K562 (cell line): ENCODE results near the gene KCTD16. TPM values are rescaled to one million over a fixed set of nuclear protein-coding genes. Genes with fewer than 3 reads are reported as not detected.

Experiments
- ATAC-seq: fragments of 200-7000 bp; cut with Tn5 transposase; 3 replicates; pipeline ENCODE4 v1.9.1; 2020; ENCODE audit warnings: moderate library complexity
- BruUV-seq: library from RNA; stranded (reverse); fragments of 400-500 nt; replicated peaks from 2 replicates; lab custom pipeline; 2021; lab: Mats Ljungman, UMichigan
- CTCF ChIA-PET: fragments of 300-600 bp; formaldehyde crosslinking; extraction: SDS; loops from one replicate; lab custom pipeline; 2021; ENCODE audit warnings: low intra/inter-chr PET ratio; lab: Yijun Ruan, JAX
- POLR2A ChIA-PET: fragments of 300-600, 350-650 bp; sonication (Branson Sonifier 250); formaldehyde crosslinking; extraction: SDS; loops from one replicate; lab custom pipeline; 2021; ENCODE audit warnings: antibody characterized with exemption, inconsistent platforms; lab: Yijun Ruan, JAX
- DNase-seq, 4 experiments: peaks; one replicate each; pipeline versions ENCODE4 v3.0.0 to v3.0.0-alpha.2; 2011 to 2018; ENCODE audit warnings: low spot score in 3 of 4, mixed read lengths in 3 of 4; ENCODE audit errors: extremely low read depth in 1 of 4
- FAIRE-seq: peaks from 2 replicates; lab custom pipeline; 2011; peaks lifted over from hg19 to GRCh38; lab: Jason Lieb, UNC
- H2AFZ ChIP-seq: 2 replicates; pipeline ENCODE4 v1.6.0; 2011; ENCODE audit warnings: low read depth, low read length, control low read depth, inconsistent platforms
- H3K27ac ChIP-seq: fragments of 200-600 bp; 3 replicates; pipeline ENCODE4 v1.8.0; 2011; ENCODE audit warnings: low read depth, mild to moderate bottlenecking, control low read depth, inconsistent platforms, low read length, moderate library complexity, mixed read lengths; ENCODE audit errors: extremely low read depth
- H3K27me3 ChIP-seq, 2 experiments: fragments of 300-600 bp in 1 of 2; 2 replicates in 1 of 2; 3 replicates in 1 of 2; pipeline versions ENCODE4 v1.6.0 to v1.8.0; 2011; ENCODE audit warnings: inconsistent platforms in 2 of 2, low read length in 2 of 2, mild to moderate bottlenecking in 1 of 2, mixed read lengths in 1 of 2, moderate library complexity in 1 of 2; ENCODE audit not compliant: control insufficient read depth in 2 of 2, insufficient read depth in 2 of 2
- H3K36me3 ChIP-seq: fragments of 300-600 bp; 3 replicates; pipeline ENCODE4 v1.8.0; 2011; ENCODE audit warnings: mild to moderate bottlenecking, low read length, inconsistent platforms; ENCODE audit not compliant: control insufficient read depth, insufficient read depth
- H3K4me1 ChIP-seq, 2 experiments: fragments of 200-600 bp in 1 of 2; replicated peaks in 1 of 2; 2 replicates in 1 of 2; 3 replicates in 1 of 2; pipeline versions ENCODE4 v1.5.1 to v1.8.0; 2011; ENCODE audit warnings: inconsistent platforms in 2 of 2, low read length in 2 of 2, mild to moderate bottlenecking in 1 of 2, mixed read lengths in 1 of 2, moderate library complexity in 1 of 2; ENCODE audit not compliant: control insufficient read depth in 2 of 2, insufficient read depth in 2 of 2
- H3K4me2 ChIP-seq: 2 replicates; pipeline ENCODE4 v1.6.1; 2011; ENCODE audit warnings: low read length, control low read depth, inconsistent platforms, mixed read lengths; ENCODE audit not compliant: insufficient read depth
- H3K4me3 ChIP-seq: fragments of 200-600 bp; sonication (generic), shearing (Covaris generic); 2 replicates; pipeline ENCODE4 v1.5.1; 2016; ENCODE audit warnings: control low read depth, inconsistent platforms
- H3K79me2 ChIP-seq: fragments of 200-600 bp; 3 replicates; pipeline ENCODE4 v1.8.0; 2011; ENCODE audit warnings: low read length, inconsistent platforms; ENCODE audit not compliant: control insufficient read depth, insufficient read depth
- H3K9ac ChIP-seq, 2 experiments: 2 replicates each; pipeline versions ENCODE4 v1.6.0 to v1.6.1; 2011; ENCODE audit warnings: low read depth in 2 of 2, low read length in 2 of 2, control low read depth in 1 of 2, inconsistent platforms in 1 of 2, mild to moderate bottlenecking in 1 of 2, mixed read lengths in 1 of 2; ENCODE audit not compliant: insufficient read depth in 1 of 2
- H3K9me1 ChIP-seq: one replicate; pipeline ENCODE4 v1.6.0; 2011; ENCODE audit warnings: inconsistent platforms, mild to moderate bottlenecking, low read length, moderate library complexity; ENCODE audit not compliant: control insufficient read depth, insufficient read depth
- H3K9me3 ChIP-seq: replicated peaks from 2 replicates; pipeline ENCODE4 v1.5.1; 2011; ENCODE audit warnings: low read depth, low read length, inconsistent platforms; ENCODE audit not compliant: control insufficient read depth, insufficient read depth
- H4K20me1 ChIP-seq: replicated peaks from 2 replicates; pipeline ENCODE4 v1.6.1; 2011; ENCODE audit warnings: low read length, inconsistent platforms, mixed read lengths; ENCODE audit not compliant: control insufficient read depth, insufficient read depth
- CHD2 ChIP-seq: IDR thresholded peaks from 2 replicates; pipeline ENCODE4 v1.6.1; 2011; ENCODE audit warnings: low read depth, low read length
- DACH1 ChIP-seq: fragments of 450-650 bp; IDR thresholded peaks from 2 replicates; pipeline ENCODE4 v1.6.1; 2018; ENCODE audit not compliant: partially characterized antibody
- FOXA3 ChIP-seq, 2 experiments: fragments of 450-650 bp in 1 of 2; sonication (generic) in 1 of 2; formaldehyde crosslinking; IDR thresholded peaks in 1 of 2; conservative IDR thresholded peaks in 1 of 2; 2 replicates each; pipeline versions ENCODE4 v1.4.0 to v1.8.0; 2020 to 2022; ENCODE audit warnings: mild to moderate bottlenecking in 2 of 2, missing genetic modification reagents in 1 of 2
- FOXK2 ChIP-seq, 2 experiments: fragments of 450-650 bp; IDR thresholded peaks in 1 of 2; conservative IDR thresholded peaks in 1 of 2; 2 replicates each; pipeline ENCODE4 v1.6.1; 2016; ENCODE audit warnings: low read depth in 2 of 2, mild to moderate bottlenecking in 1 of 2
- KDM1A ChIP-seq, 2 experiments: fragments of 450-650 bp; IDR thresholded peaks; 2 replicates each; pipeline ENCODE4 v1.6.1; 2016; ENCODE audit warnings: mild to moderate bottlenecking in 2 of 2
- KLF6 ChIP-seq: fragments of 250-450 bp; sonication (Bioruptor Pico); IDR thresholded peaks from 2 replicates; pipeline ENCODE4 v1.4.0; 2020; ENCODE audit warnings: mild to moderate bottlenecking, moderate library complexity, borderline replicate concordance
- PCBP1 ChIP-seq: fragments of 200-400 bp; formaldehyde crosslinking; IDR thresholded peaks from 2 replicates; pipeline ENCODE4 v1.6.1; 2018; ENCODE audit warnings: mild to moderate bottlenecking, low read depth, low read length; ENCODE audit not compliant: poor library complexity, severe bottlenecking
- PHB ChIP-seq: fragments of 250-450 bp; sonication (Bioruptor Pico); IDR thresholded peaks from 2 replicates; pipeline ENCODE4 v1.5.0; 2021
- PHF21A ChIP-seq: fragments of 450-650 bp; IDR thresholded peaks from 2 replicates; pipeline ENCODE4 v1.6.1; 2017; ENCODE audit warnings: low read depth, borderline replicate concordance
- POLR2AphosphoS5 ChIP-seq: IDR thresholded peaks from 2 replicates; pipeline ENCODE4 v1.6.1; 2011; ENCODE audit warnings: mild to moderate bottlenecking, low read depth, low read length, moderate library complexity; ENCODE audit not compliant: control insufficient read depth, insufficient read depth
- ZBED1 ChIP-seq: IDR thresholded peaks from 2 replicates; pipeline ENCODE4 v1.6.1; 2014
- WGBS: fragments of 100-300 bp; shearing (Covaris generic); methylation state at CpG from one replicate; pipeline ENCODE4 v1.1.6; 2016; ENCODE audit warnings: low coverage, mixed read lengths; ENCODE audit not compliant: insufficient coverage; ENCODE audit errors: missing lambda C conversion rate; 5-methylcytosine and 5-hydroxymethylcytosine counted together
- in situ Hi-C: fragments of 300-500 bp; cut with MboI; formaldehyde crosslinking; loops from 4 replicates; pipeline ENCODE4 v1.15.0; 2018; ENCODE audit warnings: inconsistent platforms, mixed read lengths
- intact Hi-C: fragments of 100-400 bp; cut with micrococcal nuclease; formaldehyde crosslinking; loops from 2 replicates; pipeline ENCODE4 v1.14.2; 2022
- polyA plus RNA-seq, 8 experiments: library from polyadenylated mRNA; depleted of rRNA in 4 of 8; stranded (reverse) in 5 of 8; unstranded in 3 of 8; fragments of >200 nt; fragmentation: Nextera tagmentation in 2 of 8; fragmentation: Illumina TruSeq in 1 of 8; extraction: Ambion mirVana in 2 of 8; extraction: Trizol in 1 of 8; gene quantifications; 2 replicates each; pipeline versions ENCODE4 v1.2.1 to v1.2.3, GENCODE V29; 2011 to 2014; ENCODE audit warnings: inconsistent platforms in 1 of 8, missing spikeins in 1 of 8
- total RNA-seq, 7 experiments: library from RNA; depleted of rRNA in 6 of 7; stranded (reverse); fragments of >200 nt in 6 of 7; fragmentation: Illumina TruSeq in 2 of 7; extraction: Trizol in 2 of 7; gene quantifications; 2 replicates each; pipeline versions ENCODE4 v1.2.1 to v1.2.3, GENCODE V29; 2011 to 2021; ENCODE audit warnings: low replicate concordance in 1 of 7
- TF ChIP-seq, protein P1 (sequence below): fragments of 250-450 bp; sonication (Bioruptor Pico); IDR thresholded peaks from 2 replicates; pipeline ENCODE4 v1.4.0; 2020; ENCODE audit warnings: mild to moderate bottlenecking, moderate library complexity
- TF ChIP-seq, protein P2 (sequence below): fragments of 250-450 bp; sonication (Bioruptor Pico); IDR thresholded peaks from 2 replicates; pipeline ENCODE4 v1.8.0; 2021; ENCODE audit warnings: moderate library complexity, mild to moderate bottlenecking, inconsistent platforms

KCTD16 gene
- total and polyA plus RNA-seq, 9 of the 15 experiments (the other 6 are each of a cell fraction or from before 2014, with no cell fraction given), result 0.04 TPM; not detected in 8

- in situ Hi-C loops, result no loop called here
- 1% methylated on average over 4 of the region's 4 CpGs for WGBS
Observed at GRCh38 chr5:144144956-144145751, 25.5 kb upstream of the KCTD16 start.

More at GRCh38 chr5:144144956-144145751, 25.5 kb upstream of the KCTD16 start:
- Histone ChIP-seq H3K79me2 (no peaks in the 10 kb centered on the region), H3K36me3 (no peaks in the 10 kb centered on the region), H3K27ac (no peak overlapping the region), H2AFZ (no peak overlapping the region), H3K9ac (no peak overlapping the region), H3K9me1 (no peaks in the 10 kb centered on the region), H4K20me1 (no peaks in the 10 kb centered on the region), H3K9me3 (no peaks in the 10 kb centered on the region), H3K4me3 (no peak overlapping the region), H3K4me2 (no peak overlapping the region), H3K4me1 (no peaks in the 10 kb centered on the region), H3K27me3 (no peaks in the 10 kb centered on the region)
- ATAC-seq (no peak), FAIRE-seq (no peak), DNase-seq (no peak)
- POLR2A ChIA-PET, result no interaction called here
- CTCF ChIA-PET, result no interaction called here
- no TSS peak for BruUV-seq
- TF ChIP-seq PHF21A (no peak), KDM1A (IDR thresholded peaks at IDR 0.05) (no peak), DACH1 (no peak), PCBP1 (no peak), POLR2AphosphoS5 (no peak), CHD2 (no peak), FOXK2 (conservative IDR thresholded peaks at IDR 0.05 in 1 of 2, IDR thresholded peaks at IDR 0.05 in 1 of 2; ENCODE audit: low read depth in 2 of 2) (no peak), FOXA3 (CRISPR knock-in tag; conservative IDR thresholded peaks at IDR 0.05 in 1 of 2, IDR thresholded peaks at IDR 0.05 in 1 of 2) (no peak), KLF6 (CRISPR knock-in tag) (no peak), PHB (CRISPR knock-in tag) (no peak), ZBED1 (no peak)
- TF ChIP-seq, protein P1, sequence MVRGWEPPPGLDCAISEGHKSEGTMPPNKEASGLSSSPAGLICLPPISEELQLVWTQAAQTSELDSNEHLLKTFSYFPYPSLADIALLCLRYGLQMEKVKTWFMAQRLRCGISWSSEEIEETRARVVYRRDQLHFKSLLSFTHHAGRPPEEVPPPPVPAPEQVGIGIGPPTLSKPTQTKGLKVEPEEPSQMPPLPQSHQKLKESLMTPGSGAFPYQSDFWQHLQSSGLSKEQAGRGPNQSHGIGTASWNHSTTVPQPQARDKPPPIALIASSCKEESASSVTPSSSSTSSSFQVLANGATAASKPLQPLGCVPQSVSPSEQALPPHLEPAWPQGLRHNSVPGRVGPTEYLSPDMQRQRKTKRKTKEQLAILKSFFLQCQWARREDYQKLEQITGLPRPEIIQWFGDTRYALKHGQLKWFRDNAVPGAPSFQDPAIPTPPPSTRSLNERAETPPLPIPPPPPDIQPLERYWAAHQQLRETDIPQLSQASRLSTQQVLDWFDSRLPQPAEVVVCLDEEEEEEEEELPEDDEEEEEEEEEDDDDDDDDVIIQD (CRISPR knock-in tag), result no peak
- TF ChIP-seq, protein P2, sequence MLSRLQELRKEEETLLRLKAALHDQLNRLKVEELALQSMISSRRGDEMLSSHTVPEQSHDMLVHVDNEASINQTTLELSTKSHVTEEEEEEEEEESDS (CRISPR knock-in tag), result no peak
- intact Hi-C loops, result loop anchor here (10.0 kb wide), 1 partner anchor 1130 kb away; no protein-coding TSS in a partner anchor
